ENCODE results near the gene TRPC1. TPM values are rescaled to one million over a fixed set of nuclear protein-coding genes. Genes with fewer than 3 reads are reported as not detected.

Gene TRPC1
- polyA plus RNA-seq, 3 donors from 2014 or later = not detected

- H3K4me1 Mint-ChIP-seq = no peaks in the 10 kb centered on the region
- peaks cover 0 to 5% (median 0%) of the 10 kb centered on the region in 3 donors for H3K27me3 Mint-ChIP-seq (ENCODE audit: low read depth in 3 of 3)
- no peak for DNase-seq
- no peaks in the 10 kb centered on the region for H3K36me3 Mint-ChIP-seq
- no peak overlapping the region for H3K4me3 Mint-ChIP-seq
- no peak overlapping the region for H3K27ac Mint-ChIP-seq
- H3K9me3 Mint-ChIP-seq = no peaks in the 10 kb centered on the region
These were observed 58.8 kb downstream of the TRPC1 start for GRCh38 chr3:142782616-142783015.

GRCh38 chr3:142784228-142784627 lies 60.4 kb downstream of the TRPC1 start:
- DNase-seq = no peak
- no peak overlapping the region for H3K4me3 Mint-ChIP-seq
- no peaks in the 10 kb centered on the region for H3K4me1 Mint-ChIP-seq
- no peak overlapping the region for H3K27ac Mint-ChIP-seq
- no peaks in the 10 kb centered on the region for H3K36me3 Mint-ChIP-seq
- no peaks in the 10 kb centered on the region for H3K9me3 Mint-ChIP-seq
- H3K27me3 Mint-ChIP-seq (ENCODE audit: low read depth in 3 of 3) = peaks cover 0 to 6% (median 3%) of the 10 kb centered on the region in 3 donors

- Mint-ChIP-seq H3K27ac (no peak overlapping the region), H3K9me3 (peaks cover 0 to 2% (median 0%) of the 10 kb centered on the region in 6 donors), H3K4me1 (no peaks in the 10 kb centered on the region), H3K36me3 (no peaks in the 10 kb centered on the region), H3K27me3 (ENCODE audit: low read depth in 3 of 3) (peaks cover 2 to 7% (median 3%) of the 10 kb centered on the region in 3 donors), H3K4me3 (no peak overlapping the region)
- DNase-seq = no peak
These were observed 62.2 kb downstream of the TRPC1 start for GRCh38 chr3:142785996-142786395.

GRCh38 chr3:142787719-142788118 lies 63.9 kb downstream of the TRPC1 start:
- Mint-ChIP-seq H3K4me3 (no peak overlapping the region), H3K36me3 (no peaks in the 10 kb centered on the region), H3K9me3 (peaks cover 0 to 2% (median 0%) of the 10 kb centered on the region in 6 donors), H3K27me3 (ENCODE audit: low read depth in 3 of 3) (peaks cover 2 to 3% (median 3%) of the 10 kb centered on the region in 3 donors), H3K4me1 (no peaks in the 10 kb centered on the region), H3K27ac (no peak overlapping the region)
- no peak for DNase-seq

- no peak for DNase-seq
- H3K27me3 Mint-ChIP-seq (ENCODE audit: low read depth in 3 of 3) = peaks cover 1 to 8% (median 2%) of the 10 kb centered on the region in 3 donors
- H3K36me3 Mint-ChIP-seq = no peaks in the 10 kb centered on the region
- no peak overlapping the region for H3K27ac Mint-ChIP-seq
- no peaks in the 10 kb centered on the region for H3K4me1 Mint-ChIP-seq
- no peak overlapping the region for H3K4me3 Mint-ChIP-seq
- peaks cover 0 to 2% (median 0%) of the 10 kb centered on the region in 6 donors for H3K9me3 Mint-ChIP-seq
These were observed 70.7 kb downstream of the TRPC1 start for GRCh38 chr3:142794508-142794907.

- H3K27ac Mint-ChIP-seq = no peak overlapping the region
- H3K36me3 Mint-ChIP-seq = no peaks in the 10 kb centered on the region
- H3K4me3 Mint-ChIP-seq = no peak overlapping the region
- no peaks in the 10 kb centered on the region for H3K4me1 Mint-ChIP-seq
- H3K9me3 Mint-ChIP-seq = no peaks in the 10 kb centered on the region
- peaks cover 0 to 8% (median 0%) of the 10 kb centered on the region in 3 donors for H3K27me3 Mint-ChIP-seq (ENCODE audit: low read depth in 3 of 3)
- DNase-seq = no peak
These were observed 71.5 kb downstream of the TRPC1 start for GRCh38 chr3:142795332-142795731.

GRCh38 chr3:142796823-142797222 lies 73.0 kb downstream of the TRPC1 start:
- peaks cover 0 to 8% (median 0%) of the 10 kb centered on the region in 3 donors for H3K27me3 Mint-ChIP-seq (ENCODE audit: low read depth in 3 of 3)
- H3K36me3 Mint-ChIP-seq = no peaks in the 10 kb centered on the region
- no peak for DNase-seq

GRCh38 chr3:142801746-142802145 lies 77.9 kb downstream of the TRPC1 start:
- no peak overlapping the region for H3K4me3 Mint-ChIP-seq
- no peak overlapping the region for H3K27ac Mint-ChIP-seq
- DNase-seq = no peak
- peaks cover 0 to 10% (median 5%) of the 10 kb centered on the region in 3 donors for H3K27me3 Mint-ChIP-seq (ENCODE audit: low read depth in 3 of 3)
- no peaks in the 10 kb centered on the region for H3K9me3 Mint-ChIP-seq
- no peaks in the 10 kb centered on the region for H3K36me3 Mint-ChIP-seq
- H3K4me1 Mint-ChIP-seq = no peaks in the 10 kb centered on the region

More at GRCh38 chr3:142796823-142797222, 73.0 kb downstream of the TRPC1 start:
- H3K4me1 Mint-ChIP-seq = no peaks in the 10 kb centered on the region
- no peak overlapping the region for H3K27ac Mint-ChIP-seq
- no peak overlapping the region for H3K4me3 Mint-ChIP-seq
- H3K9me3 Mint-ChIP-seq = no peaks in the 10 kb centered on the region

GRCh38 chr3:142802891-142803290 lies 79.1 kb downstream of the TRPC1 start:
- Mint-ChIP-seq H3K4me1 (no peaks in the 10 kb centered on the region), H3K27ac (no peak overlapping the region), H3K27me3 (ENCODE audit: low read depth in 3 of 3) (peaks cover 0 to 7% (median 5%) of the 10 kb centered on the region in 3 donors), H3K9me3 (no peaks in the 10 kb centered on the region), H3K4me3 (no peak overlapping the region), H3K36me3 (no peaks in the 10 kb centered on the region)
- no peak for DNase-seq

- no peaks in the 10 kb centered on the region for H3K9me3 Mint-ChIP-seq
- H3K4me3 Mint-ChIP-seq = no peak overlapping the region
- H3K36me3 Mint-ChIP-seq = no peaks in the 10 kb centered on the region
- DNase-seq = no peak
- no peaks in the 10 kb centered on the region for H3K4me1 Mint-ChIP-seq
- peaks cover 1 to 14% (median 8%) of the 10 kb centered on the region in 3 donors for H3K27me3 Mint-ChIP-seq (ENCODE audit: low read depth in 3 of 3)
- no peak overlapping the region for H3K27ac Mint-ChIP-seq
These were observed 84.5 kb downstream of the TRPC1 start for GRCh38 chr3:142808103-142808917.

GRCh38 chr3:142809259-142809658 lies 85.4 kb downstream of the TRPC1 start:
- no peak for DNase-seq
- no peaks in the 10 kb centered on the region for H3K9me3 Mint-ChIP-seq
- no peak overlapping the region for H3K27ac Mint-ChIP-seq
- H3K4me3 Mint-ChIP-seq = no peak overlapping the region
- no peaks in the 10 kb centered on the region for H3K36me3 Mint-ChIP-seq
- no peaks in the 10 kb centered on the region for H3K4me1 Mint-ChIP-seq
- peaks cover 0 to 14% (median 5%) of the 10 kb centered on the region in 3 donors for H3K27me3 Mint-ChIP-seq (ENCODE audit: low read depth in 3 of 3)

GRCh38 chr3:142815803-142816202 lies 92.0 kb downstream of the TRPC1 start:
- H3K27me3 Mint-ChIP-seq (ENCODE audit: low read depth in 3 of 3) = peaks cover 0 to 17% (median 6%) of the 10 kb centered on the region in 3 donors
- no peaks in the 10 kb centered on the region for H3K4me1 Mint-ChIP-seq
- no peak overlapping the region for H3K27ac Mint-ChIP-seq
- H3K36me3 Mint-ChIP-seq = no peaks in the 10 kb centered on the region
- no peaks in the 10 kb centered on the region for H3K9me3 Mint-ChIP-seq
- no peak overlapping the region for H3K4me3 Mint-ChIP-seq
- no peak for DNase-seq

GRCh38 chr3:142817356-142817755 lies 93.5 kb downstream of the TRPC1 start:
- no peaks in the 10 kb centered on the region for H3K36me3 Mint-ChIP-seq
- peaks cover 0 to 14% (median 5%) of the 10 kb centered on the region in 3 donors for H3K27me3 Mint-ChIP-seq (ENCODE audit: low read depth in 3 of 3)
- DNase-seq = no peak
- no peak overlapping the region for H3K4me3 Mint-ChIP-seq
- H3K4me1 Mint-ChIP-seq = no peaks in the 10 kb centered on the region
- H3K9me3 Mint-ChIP-seq = no peaks in the 10 kb centered on the region
- no peak overlapping the region for H3K27ac Mint-ChIP-seq

GRCh38 chr3:142817897-142818296 lies 94.1 kb downstream of the TRPC1 start:
- Mint-ChIP-seq H3K27me3 (ENCODE audit: low read depth in 3 of 3) (peaks cover 0 to 10% (median 8%) of the 10 kb centered on the region in 3 donors), H3K9me3 (no peaks in the 10 kb centered on the region), H3K4me3 (no peak overlapping the region), H3K4me1 (no peaks in the 10 kb centered on the region), H3K27ac (no peak overlapping the region), H3K36me3 (no peaks in the 10 kb centered on the region)
- no peak for DNase-seq

- no peak overlapping the region for H3K4me3 Mint-ChIP-seq
- no peak overlapping the region for H3K27ac Mint-ChIP-seq
- peaks cover 0 to 9% (median 8%) of the 10 kb centered on the region in 3 donors for H3K27me3 Mint-ChIP-seq (ENCODE audit: low read depth in 3 of 3)
- H3K36me3 Mint-ChIP-seq = no peaks in the 10 kb centered on the region
- DNase-seq = no peak
- no peaks in the 10 kb centered on the region for H3K4me1 Mint-ChIP-seq
- H3K9me3 Mint-ChIP-seq = no peaks in the 10 kb centered on the region
These were observed 94.8 kb downstream of the TRPC1 start for GRCh38 chr3:142818651-142819050.

Data from immature natural killer cell (primary cell).